Mucosa of stomach (tissue), 1 donor: Measurements from ENCODE around the gene ADA.

Experiments
- H3K27me3 ChIP-seq: one replicate; pipeline ENCODE4 v1.7.0; 2013; ENCODE audit warnings: mild to moderate bottlenecking, low read length; ENCODE audit not compliant: control insufficient read depth, insufficient read depth
- H3K36me3 ChIP-seq: one replicate; pipeline ENCODE4 v1.7.0; 2013; ENCODE audit warnings: low read length; ENCODE audit not compliant: control insufficient read depth, insufficient read depth
- H3K4me1 ChIP-seq: one replicate; pipeline ENCODE4 v1.7.0; 2013; ENCODE audit warnings: mild to moderate bottlenecking, low read length; ENCODE audit not compliant: control insufficient read depth, insufficient read depth
- H3K4me3 ChIP-seq: one replicate; pipeline ENCODE4 v1.7.0; 2013; ENCODE audit warnings: low read length
- H3K9ac ChIP-seq: one replicate; pipeline ENCODE4 v1.7.0; 2013; ENCODE audit warnings: mild to moderate bottlenecking, low read length, moderate library complexity
- H3K9me3 ChIP-seq: one replicate; pipeline ENCODE4 v1.7.0; 2013; ENCODE audit warnings: mild to moderate bottlenecking, low read length, moderate library complexity; ENCODE audit not compliant: control insufficient read depth
- donor health status: Pancreatic carcinoma.

Gene ADA

GRCh38 chr20:44615169-44615791, 36.2 kb downstream of the ADA start:
- Histone ChIP-seq H3K4me3 (no peak overlapping the region), H3K27me3 (no peaks in the 10 kb centered on the region), H3K9me3 (no peaks in the 10 kb centered on the region), H3K4me1 (peaks cover 14% of the 10 kb centered on the region), H3K36me3 (no peaks in the 10 kb centered on the region), H3K9ac (no peak overlapping the region)

GRCh38 chr20:44614525-44614924, 37.0 kb downstream of the ADA start:
- H3K9me3 ChIP-seq: no peaks in the 10 kb centered on the region
- H3K27me3 ChIP-seq: no peaks in the 10 kb centered on the region
- H3K4me1 ChIP-seq: peaks cover 22% of the 10 kb centered on the region
- H3K36me3 ChIP-seq: no peaks in the 10 kb centered on the region
- no peak overlapping the region for H3K9ac ChIP-seq
- no peak overlapping the region for H3K4me3 ChIP-seq

- Histone ChIP-seq H3K36me3 (no peaks in the 10 kb centered on the region), H3K27me3 (no peaks in the 10 kb centered on the region), H3K9ac (no peak overlapping the region), H3K4me3 (no peak overlapping the region), H3K4me1 (peaks cover 27% of the 10 kb centered on the region), H3K9me3 (no peaks in the 10 kb centered on the region)
These were observed 37.9 kb downstream of the ADA start for GRCh38 chr20:44613575-44613974.

- Histone ChIP-seq H3K9ac (peak overlapping the region; percentile 57), H3K27me3 (no peaks in the 10 kb centered on the region), H3K9me3 (no peaks in the 10 kb centered on the region), H3K4me1 (peaks cover 13% of the 10 kb centered on the region), H3K36me3 (no peaks in the 10 kb centered on the region), H3K4me3 (no peak overlapping the region)
These were observed 41.1 kb downstream of the ADA start for GRCh38 chr20:44610313-44610962.

GRCh38 chr20:44609516-44610312, 41.8 kb downstream of the ADA start:
- peak overlapping the region; percentile 44 for H3K4me3 ChIP-seq
- no peaks in the 10 kb centered on the region for H3K9me3 ChIP-seq
- H3K36me3 ChIP-seq: no peaks in the 10 kb centered on the region
- peak overlapping the region; percentile 57 for H3K9ac ChIP-seq
- H3K27me3 ChIP-seq: no peaks in the 10 kb centered on the region
- peaks cover 13% of the 10 kb centered on the region for H3K4me1 ChIP-seq

- H3K4me1 ChIP-seq: peaks cover 13% of the 10 kb centered on the region
- H3K9ac ChIP-seq: peak overlapping the region; percentile 57
- no peaks in the 10 kb centered on the region for H3K36me3 ChIP-seq
- no peaks in the 10 kb centered on the region for H3K9me3 ChIP-seq
- no peaks in the 10 kb centered on the region for H3K27me3 ChIP-seq
- H3K4me3 ChIP-seq: peak overlapping the region; percentile 44
These were observed 42.4 kb downstream of the ADA start for GRCh38 chr20:44609006-44609515.

GRCh38 chr20:44606725-44607441, 44.6 kb downstream of the ADA start:
- H3K4me3 ChIP-seq: no peak overlapping the region
- no peaks in the 10 kb centered on the region for H3K9me3 ChIP-seq
- H3K27me3 ChIP-seq: no peaks in the 10 kb centered on the region
- H3K9ac ChIP-seq: no peak overlapping the region
- peaks cover 13% of the 10 kb centered on the region for H3K4me1 ChIP-seq
- no peaks in the 10 kb centered on the region for H3K36me3 ChIP-seq

GRCh38 chr20:44603327-44603726, 48.2 kb downstream of the ADA start:
- Histone ChIP-seq H3K36me3 (no peaks in the 10 kb centered on the region), H3K9me3 (no peaks in the 10 kb centered on the region), H3K4me1 (peaks cover 12% of the 10 kb centered on the region), H3K9ac (no peak overlapping the region), H3K4me3 (no peak overlapping the region), H3K27me3 (no peaks in the 10 kb centered on the region)

- no peaks in the 10 kb centered on the region for H3K36me3 ChIP-seq
- peaks cover 12% of the 10 kb centered on the region for H3K4me1 ChIP-seq
- H3K27me3 ChIP-seq: no peaks in the 10 kb centered on the region
- no peaks in the 10 kb centered on the region for H3K9me3 ChIP-seq
- H3K4me3 ChIP-seq: no peak overlapping the region
- no peak overlapping the region for H3K9ac ChIP-seq
These were observed 49.7 kb downstream of the ADA start for GRCh38 chr20:44601801-44602204.

- H3K9me3 ChIP-seq: no peaks in the 10 kb centered on the region
- H3K4me1 ChIP-seq: peaks cover 12% of the 10 kb centered on the region
- H3K4me3 ChIP-seq: no peak overlapping the region
- no peaks in the 10 kb centered on the region for H3K27me3 ChIP-seq
- H3K9ac ChIP-seq: no peak overlapping the region
- H3K36me3 ChIP-seq: no peaks in the 10 kb centered on the region
These were observed 50.2 kb downstream of the ADA start for GRCh38 chr20:44601236-44601671.

- Histone ChIP-seq H3K9ac (no peak overlapping the region), H3K4me1 (peaks cover 12% of the 10 kb centered on the region), H3K9me3 (no peaks in the 10 kb centered on the region), H3K27me3 (no peaks in the 10 kb centered on the region), H3K4me3 (no peak overlapping the region), H3K36me3 (no peaks in the 10 kb centered on the region)
These were observed 50.7 kb downstream of the ADA start for GRCh38 chr20:44600758-44601201.
